Cardiac ventricle fibroblast (primary cell): ENCODE data around the gene SURF2. TPM values are rescaled to one million over a fixed set of nuclear protein-coding genes. Genes with fewer than 3 reads are reported as not detected.

Experiments used
- total RNA-seq: library from RNA; depleted of rRNA; stranded (reverse); fragments of >200 nt; gene quantifications from 2 replicates; pipeline ENCODE4 v1.2.3, GENCODE V29; 2015

SURF2 gene
- 17.9 and 19.8 TPM in 2 replicates for total RNA-seq

GRCh38 chr9:133356391-133357091 lies at the start of gene SURF2, which contains the start of gene SURF1:
TSS of gene SURF2 (plus strand) at chr9:133356550. CDS start at chr9:133356593, 43 bp downstream.
TSS of gene SURF1 (minus strand) at chr9:133356487. CDS start at chr9:133356453, 34 bp downstream.

DNA sequence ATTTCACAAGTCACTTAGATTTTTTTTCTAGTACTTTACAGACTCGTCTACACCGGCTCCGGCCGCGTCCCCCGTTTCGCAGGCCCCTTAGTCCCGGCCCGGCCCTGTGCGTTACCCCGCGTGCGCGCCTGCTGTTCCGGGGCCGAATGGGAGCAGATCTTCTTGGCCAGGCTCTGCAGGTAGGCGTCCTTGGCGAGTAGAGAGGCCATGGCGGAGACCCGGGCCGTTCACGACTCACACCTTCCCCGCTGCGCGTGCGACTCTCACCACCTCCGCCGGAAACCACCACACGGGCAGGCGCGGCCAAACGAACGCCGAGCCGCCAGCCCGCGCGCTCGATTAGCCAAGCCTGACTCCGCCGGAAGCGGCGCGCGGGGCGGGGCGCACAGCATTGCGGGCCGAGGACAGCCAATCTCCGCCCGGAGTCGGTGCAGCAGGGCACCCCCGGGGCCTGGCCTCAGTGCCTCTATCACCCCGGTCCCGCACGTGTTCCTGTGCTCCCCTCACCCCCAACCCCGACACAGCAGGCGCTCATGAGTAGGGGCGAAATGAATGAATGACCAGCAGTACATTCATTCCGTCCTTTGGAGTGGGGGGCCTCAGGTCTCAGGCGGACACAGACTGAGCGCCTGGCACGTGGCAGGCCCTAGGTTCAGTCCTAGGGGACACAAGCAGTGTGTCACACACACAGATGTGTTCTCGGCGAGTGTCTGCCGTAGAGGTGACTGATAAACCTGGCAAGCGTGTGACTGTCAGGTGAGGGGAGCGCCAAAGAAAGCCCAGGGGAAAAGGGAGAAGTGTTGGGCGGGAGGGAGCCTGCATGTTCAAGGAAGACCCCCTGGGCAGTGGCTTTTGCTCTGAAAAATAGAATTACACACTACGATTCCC lies 20.2 kb upstream of the SURF2 start, which contains the start of gene SURF6:
TSS of gene SURF6 (minus strand) at position 265 of the 888 bp plus-strand sequence. CDS start at position 209, 56 bp downstream.

GRCh38 chr9:133347985-133348717 lies 8.2 kb upstream of the SURF2 start, which contains the start of the genes MED22 and RPL7A:
TSS of gene MED22 (minus strand) at chr9:133348131. CDS start at chr9:133346662, 1,469 bp downstream.
TSS of gene RPL7A (plus strand) at chr9:133348218. CDS start at chr9:133348244, 26 bp downstream.

DNA sequence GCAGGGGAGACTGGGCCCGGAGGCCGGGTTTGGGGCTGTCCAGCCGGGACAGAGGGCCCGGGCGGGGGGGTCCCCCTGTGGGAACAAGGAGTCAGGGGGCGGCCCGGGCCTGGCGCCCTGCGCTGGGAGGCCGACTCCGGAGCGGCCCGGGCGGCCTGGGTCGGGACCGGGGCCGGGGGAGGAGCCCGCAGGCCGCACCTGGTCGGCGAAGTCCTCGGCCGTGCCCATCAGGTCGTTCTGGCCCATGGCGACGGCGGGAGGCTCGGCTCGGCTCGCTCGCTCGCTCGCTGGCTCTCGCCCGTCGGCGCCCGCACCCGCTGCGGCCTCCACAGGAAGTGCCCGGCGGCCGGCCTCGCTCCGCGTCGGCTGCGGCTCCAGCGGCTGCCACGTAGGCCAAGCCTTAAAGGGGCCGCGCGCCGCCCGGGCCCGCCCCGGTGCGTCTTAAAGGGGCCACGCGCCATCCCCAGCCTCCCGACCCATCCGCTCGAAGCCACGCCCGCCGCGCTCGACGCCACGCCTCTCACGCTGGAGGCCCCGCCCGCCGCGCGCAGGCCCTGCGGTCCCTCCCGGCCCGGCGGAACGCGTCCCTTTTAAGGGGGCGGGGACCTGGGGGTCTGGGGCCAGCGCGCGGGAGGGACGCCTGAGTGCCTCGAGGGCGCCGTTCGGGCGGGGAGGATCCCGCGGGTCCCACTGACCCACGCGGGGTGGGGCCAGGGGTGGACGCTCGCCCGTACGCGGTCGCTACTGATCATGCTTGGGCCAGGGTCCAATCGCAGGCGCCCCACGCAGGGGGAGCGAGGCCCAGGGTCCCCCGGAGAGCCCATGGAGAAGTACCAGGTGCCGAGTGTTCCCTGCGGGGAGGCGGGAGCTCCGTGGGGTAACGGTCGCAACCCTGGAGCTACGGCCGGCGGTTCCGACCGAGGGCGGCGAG lies 19.6 kb downstream of the SURF2 start, which contains the start of the genes STKLD1 and SURF4:
TSS of gene STKLD1 (plus strand) at position 643 of the 931 bp plus-strand sequence. CDS start at position 751, 108 bp downstream.
TSS of gene SURF4 (minus strand) at position 337 of the 931 bp plus-strand sequence. CDS start at position 246, 91 bp downstream.

Other genes with a start within 250 kb of the SURF2 start
- gene RALGDS, start 235.3 kb upstream of the SURF2 start, total RNA-seq: 9.6 TPM in 2 replicates
- 4.1 and 6.6 TPM in 2 replicates for gene GBGT1, start 192.6 kb upstream of the SURF2 start, total RNA-seq
- not detected in 2 replicates for gene OBP2B, start 147.3 kb upstream of the SURF2 start, total RNA-seq
- gene ABO, start 81.3 kb upstream of the SURF2 start, total RNA-seq: 0.06 TPM in 1 of 2 replicates, not detected in the other
- 14.2 and 22.4 TPM in 2 replicates for gene SURF6, start 20.4 kb upstream of the SURF2 start, total RNA-seq
- 9.4 and 19.7 TPM in 2 replicates for gene MED22, start 8.4 kb upstream of the SURF2 start, total RNA-seq
- 3,323 and 3,336 TPM in 2 replicates for gene RPL7A, start 8.3 kb upstream of the SURF2 start, total RNA-seq
- 33.7 and 38.0 TPM in 2 replicates for gene SURF1, start 63 bp upstream of the SURF2 start, total RNA-seq
- gene SURF4, start 19.5 kb downstream of the SURF2 start, total RNA-seq: 252 and 275 TPM in 2 replicates
- gene STKLD1, start 19.8 kb downstream of the SURF2 start, total RNA-seq: 0.34 TPM in 1 of 2 replicates, not detected in the other
- gene REXO4, start 61.5 kb downstream of the SURF2 start, total RNA-seq: 20.2 and 23.3 TPM in 2 replicates
- gene ADAMTS13, start 65.8 kb downstream of the SURF2 start, total RNA-seq: 2.2 and 3.4 TPM in 2 replicates
- 7.1 and 8.8 TPM in 2 replicates for gene CACFD1, start 103.4 kb downstream of the SURF2 start, total RNA-seq
- gene SLC2A6, start 122.5 kb downstream of the SURF2 start, total RNA-seq: 7.0 and 7.7 TPM in 2 replicates
- gene MYMK, start 168.4 kb downstream of the SURF2 start, total RNA-seq: not detected in 2 replicates
- 5.8 and 6.8 TPM in 2 replicates for gene ADAMTSL2, start 178.2 kb downstream of the SURF2 start, total RNA-seq